NCI-H146 treated with DMSO at 0.1 percent for 48 hours (cell line): Measurements from ENCODE around the gene UROS.

Experiments
- DNase-seq: peaks from one replicate; lab custom pipeline; 2025; ENCODE audit not compliant: unreplicated experiment; lab: John Stamatoyannopoulos, UW

UROS gene

DNA sequence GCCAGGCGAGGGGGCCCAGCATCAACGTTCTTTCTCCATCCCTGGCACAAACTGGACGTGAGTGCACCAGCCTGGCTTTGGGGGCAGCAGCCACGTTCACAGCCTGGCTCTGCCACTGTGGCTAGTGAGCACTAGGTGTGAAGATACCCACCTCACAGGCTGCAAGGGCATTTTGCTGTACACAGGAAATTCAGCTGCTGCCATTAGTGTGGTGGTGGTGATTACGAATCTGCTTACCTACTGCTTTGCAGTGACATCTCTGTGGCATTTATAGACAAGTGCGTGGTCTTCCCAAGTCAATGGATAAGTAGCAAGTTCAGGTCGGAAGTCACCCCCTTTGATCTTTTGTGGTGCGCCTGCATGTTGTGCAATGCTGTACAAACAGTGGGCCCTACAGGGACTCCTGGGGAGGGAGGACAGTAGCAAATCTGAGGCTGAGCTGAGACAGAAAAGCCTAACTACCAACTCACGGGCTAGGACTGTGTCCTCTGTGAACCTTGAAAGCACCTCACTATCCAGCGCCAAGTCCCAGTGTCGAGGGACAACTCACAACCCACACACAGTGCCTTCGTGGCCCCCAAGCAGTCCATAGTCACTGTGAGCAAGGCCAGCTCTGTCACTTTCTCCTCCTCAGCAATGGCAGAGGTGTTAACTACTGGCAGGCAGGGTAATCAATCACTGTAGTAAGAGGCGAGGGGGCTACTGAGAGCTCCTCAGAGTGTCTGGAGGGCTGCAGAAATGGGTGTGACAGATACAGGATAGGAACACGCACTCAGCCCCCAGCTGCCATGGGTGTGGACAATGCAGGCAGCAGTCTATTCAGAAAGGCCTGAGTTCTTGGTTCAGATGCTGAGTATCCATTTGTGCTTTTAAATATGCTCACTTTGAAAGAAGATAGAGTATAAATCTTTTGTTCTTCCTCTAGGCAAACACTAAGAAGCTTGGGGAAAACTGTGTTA is 30.4 kb downstream of the UROS start:
- no peak for DNase-seq

- DNase-seq, result no peak
Observed at GRCh38 chr10:125788156-125789034, 34.7 kb downstream of the UROS start.

DNA sequence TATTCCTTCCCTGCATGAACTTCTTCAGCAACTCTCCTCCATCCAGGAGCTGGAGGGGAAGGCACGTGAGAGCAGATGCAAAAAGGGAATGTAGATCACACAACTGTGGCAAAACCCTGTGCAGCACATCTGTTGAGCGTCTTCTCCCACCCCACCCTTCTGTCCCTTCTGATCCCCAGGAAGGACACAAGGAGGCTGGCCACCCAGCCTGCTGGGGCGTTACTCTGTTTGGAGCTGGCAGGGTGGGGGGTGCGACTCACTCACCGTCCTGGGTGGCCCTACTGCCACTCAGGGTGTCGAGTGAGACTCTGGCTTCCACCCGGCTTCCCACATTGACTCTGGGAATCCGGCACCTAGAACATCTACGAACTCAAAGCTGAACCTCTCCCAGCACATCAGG is 37.3 kb downstream of the UROS start:
- no peak for DNase-seq

DNA sequence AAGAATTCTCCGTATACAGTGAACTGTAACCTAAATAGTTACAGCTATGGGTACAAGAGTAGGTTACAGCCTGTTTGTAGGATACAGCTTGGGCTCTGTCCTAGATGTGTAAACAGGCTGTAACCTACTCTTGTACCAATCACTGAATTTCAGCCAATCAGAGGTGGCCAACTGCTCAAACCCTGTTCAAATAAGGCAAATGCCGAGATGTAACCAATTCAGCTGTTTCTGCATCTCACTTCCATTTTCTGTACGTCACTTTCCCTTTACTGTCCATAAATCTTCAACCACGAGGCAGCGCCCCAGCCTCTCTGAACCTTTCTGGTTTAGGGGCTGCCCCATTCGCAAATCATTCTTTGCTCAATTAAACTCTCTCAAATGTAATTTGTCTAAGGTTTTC is 39.1 kb downstream of the UROS start:
- DNase-seq, result no peak

DNA sequence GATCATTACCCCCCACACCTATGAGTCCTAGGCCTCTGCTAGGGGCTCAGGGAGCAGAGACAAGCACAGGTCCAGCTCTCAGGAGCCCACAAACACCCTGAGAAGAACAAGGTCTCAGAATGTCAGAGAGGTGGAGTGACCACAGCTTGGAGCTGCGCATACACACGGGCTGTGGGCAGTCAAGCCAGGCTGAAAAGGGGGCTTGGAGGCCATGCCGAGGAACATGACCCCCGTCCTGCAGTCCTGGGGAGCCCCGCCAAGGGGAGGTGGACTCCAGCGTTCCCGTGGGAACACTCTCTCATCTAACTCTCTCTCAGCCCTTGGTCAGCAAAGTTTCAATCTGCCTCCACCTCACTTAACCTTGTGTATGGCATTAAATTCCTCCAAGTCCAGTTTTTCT is 39.6 kb downstream of the UROS start:
- no peak for DNase-seq

GRCh38 chr10:125782616-125783015 is 40.4 kb downstream of the UROS start:
- DNase-seq, result no peak

GRCh38 chr10:125782054-125782453 is 41.0 kb downstream of the UROS start:
- DNase-seq, result no peak

GRCh38 chr10:125781374-125781773 is 41.7 kb downstream of the UROS start:
- no peak for DNase-seq

- no peak for DNase-seq
Observed at GRCh38 chr10:125779403-125780327, 43.4 kb downstream of the UROS start.

DNA sequence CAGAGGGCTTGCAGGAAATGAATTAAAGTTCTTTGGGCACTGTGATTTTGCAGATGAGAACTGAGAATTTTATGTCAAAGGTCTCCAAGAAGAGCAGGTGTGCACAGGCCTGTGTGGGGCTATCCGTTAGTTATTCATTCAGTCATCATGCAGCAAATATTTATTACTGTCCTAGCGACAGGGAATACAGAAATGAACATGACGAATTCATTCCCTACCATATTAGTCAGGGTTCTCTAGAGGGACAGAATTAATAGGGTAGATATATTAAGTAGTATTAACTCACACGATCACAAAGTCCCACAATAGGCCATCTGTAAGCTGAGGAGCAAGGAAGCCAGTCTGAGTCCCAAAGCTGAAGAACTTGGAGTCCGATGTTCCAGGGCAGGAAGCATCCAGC is 44.5 kb downstream of the UROS start:
- no peak for DNase-seq

GRCh38 chr10:125777806-125778205 is 45.3 kb downstream of the UROS start:
- DNase-seq, result no peak

GRCh38 chr10:125775491-125776106 is 47.5 kb downstream of the UROS start, which contains the start of gene MMP21:
Gene MMP21, minus strand, starts transcription at chr10:125775821. Its CDS starts 0 bp downstream, at chr10:125775821.
- no peak for DNase-seq

DNA sequence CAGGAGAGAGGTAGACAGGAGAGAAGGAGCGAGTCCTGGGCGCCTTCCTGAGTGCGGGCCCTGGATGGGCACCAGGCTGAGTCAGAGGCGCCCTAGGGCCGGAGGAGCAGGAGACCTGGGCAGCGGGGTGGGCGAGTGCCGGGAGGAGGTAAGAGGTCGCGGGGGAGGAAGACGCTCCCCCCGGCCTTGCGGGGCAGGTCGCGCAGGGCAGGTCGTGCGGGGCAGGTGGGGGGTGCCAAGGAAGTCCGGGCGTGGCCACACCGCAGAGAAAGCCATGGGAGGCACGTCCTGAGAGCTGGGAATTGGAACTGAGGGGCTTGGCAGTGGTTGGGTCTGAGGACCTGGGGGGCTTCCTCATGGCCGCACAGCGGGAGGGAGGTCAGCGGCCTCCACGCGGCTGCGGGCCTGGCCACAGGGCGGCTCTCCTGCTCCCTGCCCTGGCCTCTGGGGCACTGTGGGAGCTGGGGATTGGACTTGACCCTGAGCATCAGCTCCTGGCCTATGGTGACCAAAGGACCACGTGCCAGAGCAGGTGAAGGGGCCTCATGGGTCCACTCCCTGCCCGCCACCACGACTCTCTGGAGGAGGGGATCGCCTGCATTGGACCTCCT is 48.4 kb downstream of the UROS start:
- DNase-seq, result no peak

- no peak for DNase-seq
Observed at GRCh38 chr10:125773687-125774543, 49.1 kb downstream of the UROS start.

- no peak for DNase-seq
Observed at GRCh38 chr10:125772864-125773180, 50.2 kb downstream of the UROS start.

- DNase-seq, result no peak
Observed at GRCh38 chr10:125772112-125772863, 50.8 kb downstream of the UROS start.

- no peak for DNase-seq
Observed at GRCh38 chr10:125770844-125771243, 52.2 kb downstream of the UROS start.

DNA sequence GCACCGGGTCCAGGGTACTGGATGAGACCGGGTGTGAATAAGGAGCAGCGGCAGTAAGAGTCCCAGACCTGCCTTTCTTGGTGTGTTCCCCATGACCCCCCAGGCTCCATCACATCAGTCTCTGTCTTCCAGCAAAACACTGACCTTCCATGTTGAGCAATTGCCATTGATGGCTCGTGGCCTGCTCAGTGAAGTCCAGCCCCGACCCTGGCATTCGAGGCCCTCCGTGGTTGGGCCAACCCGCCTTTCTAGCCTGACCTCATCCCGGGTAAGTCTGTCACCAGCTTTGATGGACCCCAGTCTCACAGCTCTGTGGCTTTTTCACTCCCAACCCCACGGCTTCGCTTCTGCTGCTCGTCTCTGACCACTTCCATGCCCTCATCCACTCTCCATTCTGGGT is 53.9 kb downstream of the UROS start:
- DNase-seq, result no peak
